CD4-positive, alpha-beta T cell treated with Interferon gamma for 1 hour (primary cell): Measurements from ENCODE around the gene PRKRA.
"Not testable (repeated sequence)": the region's sequence is repeated elsewhere in the genome, so short reads cannot be mapped to it uniquely, and the experiment has no call there.

Source experiments
- DNase-seq: peaks from one replicate; pipeline ENCODE4 v3.0.0-alpha.2; 2020

The PRKRA gene

GRCh38 chr2:178455947-178456346 lies 5.0 kb upstream of the PRKRA start:
- no peak for DNase-seq

GRCh38 chr2:178452870-178453269 lies 1.9 kb upstream of the PRKRA start:
- no peak for DNase-seq

GRCh38 chr2:178452334-178452733 lies 1.4 kb upstream of the PRKRA start:
- DNase-seq: no peak

GRCh38 chr2:178450524-178450773 lies 526 bp downstream of the PRKRA start:
- DNase-seq: peak; percentile 76

GRCh38 chr2:178449700-178450523 lies 1.1 kb downstream of the PRKRA start:
- no peak for DNase-seq

- DNase-seq: no peak
Measured at GRCh38 chr2:178448968-178449661, 1.9 kb downstream of the PRKRA start.

GRCh38 chr2:178441426-178441825 lies 9.5 kb downstream of the PRKRA start:
- DNase-seq: no peak

GRCh38 chr2:178436662-178437061 lies 14.3 kb downstream of the PRKRA start:
- no peak for DNase-seq

- no peak for DNase-seq
Measured at GRCh38 chr2:178429336-178429735, 21.6 kb downstream of the PRKRA start.

- DNase-seq: no peak
Measured at GRCh38 chr2:178428396-178428806, 22.6 kb downstream of the PRKRA start.

- DNase-seq: no peak
Measured at GRCh38 chr2:178427458-178427857, 23.5 kb downstream of the PRKRA start.

GRCh38 chr2:178426388-178426787 lies 24.6 kb downstream of the PRKRA start:
- DNase-seq: no peak

GRCh38 chr2:178425255-178425827 lies 25.6 kb downstream of the PRKRA start:
- no peak for DNase-seq

GRCh38 chr2:178423746-178424145 lies 27.2 kb downstream of the PRKRA start:
- DNase-seq: not testable (repeated sequence)

- no peak for DNase-seq
Measured at GRCh38 chr2:178422097-178422496, 28.9 kb downstream of the PRKRA start.

- no peak for DNase-seq
Measured at GRCh38 chr2:178420463-178420999, 30.4 kb downstream of the PRKRA start.

- DNase-seq: no peak
Measured at GRCh38 chr2:178419123-178419522, 31.9 kb downstream of the PRKRA start.

GRCh38 chr2:178418426-178418825 lies 32.5 kb downstream of the PRKRA start:
- DNase-seq: no peak

GRCh38 chr2:178417916-178418315 lies 33.1 kb downstream of the PRKRA start:
- no peak for DNase-seq

GRCh38 chr2:178415979-178416378 lies 35.0 kb downstream of the PRKRA start:
- DNase-seq: no peak

- peak; percentile 81 for DNase-seq
Measured at GRCh38 chr2:178414266-178415247, 36.4 kb downstream of the PRKRA start.

GRCh38 chr2:178413472-178414265 lies 37.3 kb downstream of the PRKRA start:
- DNase-seq: peak; percentile 72
